Calu3 (cell line): ENCODE measurements around the gene BMPR2. TPM values are rescaled to one million over a fixed set of nuclear protein-coding genes. Genes with fewer than 3 reads are reported as not detected.

Experiments used
- BruUV-seq: library from RNA; stranded (reverse); fragments of 400-500 nt; replicated peaks from 2 replicates; lab custom pipeline; 2021; lab: Mats Ljungman, UMichigan
- CTCF ChIA-PET: fragments of 300-600 bp; sonication (Branson Sonifier 250); formaldehyde crosslinking; loops from one replicate; lab custom pipeline; 2022; ENCODE audit warnings: antibody characterized with exemption; lab: Charles Lee
- DNase-seq: peaks from one replicate; pipeline ENCODE4 v3.0.0; 2022
- H3K27ac Mint-ChIP-seq: one replicate; pipeline ENCODE4 v1.8.0; 2022; ENCODE audit warnings: mixed read lengths; ENCODE audit not compliant: unreplicated experiment
- H3K27me3 Mint-ChIP-seq: one replicate; pipeline ENCODE4 v1.8.0; 2022; ENCODE audit warnings: mixed read lengths; ENCODE audit not compliant: unreplicated experiment
- H3K36me3 Mint-ChIP-seq: one replicate; pipeline ENCODE4 v1.8.0; 2022; ENCODE audit warnings: mild to moderate bottlenecking, moderate library complexity, mixed read lengths; ENCODE audit not compliant: insufficient read depth, unreplicated experiment
- H3K4me1 Mint-ChIP-seq: one replicate; pipeline ENCODE4 v1.8.0; 2022; ENCODE audit warnings: mild to moderate bottlenecking, low read depth, mixed read lengths; ENCODE audit not compliant: unreplicated experiment
- H3K4me3 Mint-ChIP-seq: one replicate; pipeline ENCODE4 v1.8.0; 2022; ENCODE audit warnings: mild to moderate bottlenecking, low read depth, moderate library complexity, mixed read lengths; ENCODE audit not compliant: unreplicated experiment
- H3K9me3 Mint-ChIP-seq: one replicate; pipeline ENCODE4 v1.8.0; 2022; ENCODE audit warnings: low read depth, mixed read lengths; ENCODE audit not compliant: unreplicated experiment
- CTCF ChIP-seq: fragments of 200-600 bp; IDR thresholded peaks from one replicate; pipeline ENCODE4 v1.8.0; 2022; ENCODE audit warnings: antibody characterized with exemption; ENCODE audit not compliant: unreplicated experiment
- intact Hi-C: fragments of 100-400 bp; cut with micrococcal nuclease; formaldehyde crosslinking; loops from one replicate; pipeline ENCODE4 v1.10.0; 2022; ENCODE audit not compliant: unreplicated experiment
- total RNA-seq: library from RNA; stranded (reverse); gene quantifications from 2 replicates; pipeline ENCODE4 v1.2.3, GENCODE V29; 2022

BMPR2 gene
- total RNA-seq, 1 experiment from 2014 or later = 50.1 TPM

GRCh38 chr2:202479610-202480009 lies 103.5 kb downstream of the BMPR2 start:
- H3K4me1 Mint-ChIP-seq = no peaks in the 10 kb centered on the region
- no peaks in the 10 kb centered on the region for H3K9me3 Mint-ChIP-seq
- TF ChIP-seq CTCF = no peak
- H3K4me3 Mint-ChIP-seq = no peak overlapping the region
- intact Hi-C loops = no loop called here
- no peak for DNase-seq
- no TSS peak for BruUV-seq
- no peaks in the 10 kb centered on the region for H3K36me3 Mint-ChIP-seq
- H3K27me3 Mint-ChIP-seq = no peaks in the 10 kb centered on the region
- CTCF ChIA-PET = no interaction called here
- no peak overlapping the region for H3K27ac Mint-ChIP-seq

- Mint-ChIP-seq H3K4me3 (no peak overlapping the region), H3K36me3 (peaks cover 4% of the 10 kb centered on the region), H3K27ac (no peak overlapping the region), H3K27me3 (no peaks in the 10 kb centered on the region), H3K4me1 (no peaks in the 10 kb centered on the region), H3K9me3 (no peaks in the 10 kb centered on the region)
- TF ChIP-seq CTCF = no peak
- no TSS peak for BruUV-seq
- no peak for DNase-seq
- CTCF ChIA-PET = interaction anchor here (0.7 kb wide), 1 partner anchor 25 kb away, joined by 3 read pairs; no protein-coding TSS in a partner anchor
- intact Hi-C loops = no loop called here
Observed at GRCh38 chr2:202486351-202486750, 110.2 kb downstream of the BMPR2 start.

GRCh38 chr2:202488671-202489070 lies 112.5 kb downstream of the BMPR2 start:
- BruUV-seq = no TSS peak
- CTCF ChIA-PET = interaction anchor here (0.6 kb wide), 1 partner anchor 27 kb away, joined by 4 read pairs; no protein-coding TSS in a partner anchor
- DNase-seq = no peak
- Mint-ChIP-seq H3K27ac (no peak overlapping the region), H3K27me3 (no peaks in the 10 kb centered on the region), H3K36me3 (peaks cover 4% of the 10 kb centered on the region), H3K4me1 (no peaks in the 10 kb centered on the region), H3K4me3 (no peak overlapping the region), H3K9me3 (no peaks in the 10 kb centered on the region)
- no peak for TF ChIP-seq CTCF
- intact Hi-C loops = no loop called here

- H3K36me3 Mint-ChIP-seq = peaks cover 4% of the 10 kb centered on the region
- H3K9me3 Mint-ChIP-seq = no peaks in the 10 kb centered on the region
- no peak overlapping the region for H3K4me3 Mint-ChIP-seq
- H3K4me1 Mint-ChIP-seq = peaks cover 8% of the 10 kb centered on the region
- no peak for DNase-seq
- H3K27ac Mint-ChIP-seq = no peak overlapping the region
- TF ChIP-seq CTCF = no peak
- intact Hi-C loops = no loop called here
- no TSS peak for BruUV-seq
- H3K27me3 Mint-ChIP-seq = no peaks in the 10 kb centered on the region
- CTCF ChIA-PET = no interaction called here
Observed at GRCh38 chr2:202490479-202490878, 114.4 kb downstream of the BMPR2 start.
